ENCODE measurements around the gene STUM. TPM values are rescaled to one million over a fixed set of nuclear protein-coding genes. Genes with fewer than 3 reads are reported as not detected.
"Not testable (repeated sequence)": the region's sequence is repeated elsewhere in the genome, so short reads cannot be mapped to it uniquely, and the experiment has no call there.

Gene STUM
- total RNA-seq, 3 donors from 2014 or later, result 1.1 to 7.2 (median 2.2) TPM

DNA sequence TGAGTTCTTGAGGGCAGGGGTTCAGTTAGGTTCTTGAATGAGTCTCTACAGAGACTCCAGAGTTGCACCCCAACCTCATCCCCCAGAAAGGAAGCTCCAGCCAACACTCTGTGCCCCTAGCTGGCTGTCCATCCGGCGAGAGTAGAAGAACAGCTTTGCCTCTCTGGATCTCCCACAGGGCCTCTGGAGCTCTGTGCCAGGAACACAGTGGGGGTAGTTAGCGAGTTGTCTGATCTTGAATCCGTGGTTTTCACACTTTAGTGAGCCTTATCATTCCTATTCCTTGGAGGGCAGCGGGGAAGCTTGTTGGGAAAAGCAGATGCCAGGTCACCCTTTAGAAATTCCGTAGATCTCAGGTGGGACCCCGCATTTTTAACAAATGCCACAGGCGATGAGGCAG, 45.0 kb downstream of the STUM start:
- Histone ChIP-seq H3K27me3 (no peaks in the 10 kb centered on the region), H3K36me3 (no peaks in the 10 kb centered on the region), H3K4me3 (no peak overlapping the region), H3K4me1 (no peaks in the 10 kb centered on the region), H3K27ac (no peak overlapping the region), H3K9me3 (no peaks in the 10 kb centered on the region)
- TF ChIP-seq, protein P1, sequence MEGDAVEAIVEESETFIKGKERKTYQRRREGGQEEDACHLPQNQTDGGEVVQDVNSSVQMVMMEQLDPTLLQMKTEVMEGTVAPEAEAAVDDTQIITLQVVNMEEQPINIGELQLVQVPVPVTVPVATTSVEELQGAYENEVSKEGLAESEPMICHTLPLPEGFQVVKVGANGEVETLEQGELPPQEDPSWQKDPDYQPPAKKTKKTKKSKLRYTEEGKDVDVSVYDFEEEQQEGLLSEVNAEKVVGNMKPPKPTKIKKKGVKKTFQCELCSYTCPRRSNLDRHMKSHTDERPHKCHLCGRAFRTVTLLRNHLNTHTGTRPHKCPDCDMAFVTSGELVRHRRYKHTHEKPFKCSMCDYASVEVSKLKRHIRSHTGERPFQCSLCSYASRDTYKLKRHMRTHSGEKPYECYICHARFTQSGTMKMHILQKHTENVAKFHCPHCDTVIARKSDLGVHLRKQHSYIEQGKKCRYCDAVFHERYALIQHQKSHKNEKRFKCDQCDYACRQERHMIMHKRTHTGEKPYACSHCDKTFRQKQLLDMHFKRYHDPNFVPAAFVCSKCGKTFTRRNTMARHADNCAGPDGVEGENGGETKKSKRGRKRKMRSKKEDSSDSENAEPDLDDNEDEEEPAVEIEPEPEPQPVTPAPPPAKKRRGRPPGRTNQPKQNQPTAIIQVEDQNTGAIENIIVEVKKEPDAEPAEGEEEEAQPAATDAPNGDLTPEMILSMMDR (IDR thresholded peaks at IDR 0.05), result no peak
- TF ChIP-seq POLR2A (IDR thresholded peaks at IDR 0.05), result no peak
- intact Hi-C loops (cut with DNase I; ENCODE audit: low total_unique reads), result no loop called here
- no peak for DNase-seq (ENCODE audit: low spot score in 2 of 2)

DNA sequence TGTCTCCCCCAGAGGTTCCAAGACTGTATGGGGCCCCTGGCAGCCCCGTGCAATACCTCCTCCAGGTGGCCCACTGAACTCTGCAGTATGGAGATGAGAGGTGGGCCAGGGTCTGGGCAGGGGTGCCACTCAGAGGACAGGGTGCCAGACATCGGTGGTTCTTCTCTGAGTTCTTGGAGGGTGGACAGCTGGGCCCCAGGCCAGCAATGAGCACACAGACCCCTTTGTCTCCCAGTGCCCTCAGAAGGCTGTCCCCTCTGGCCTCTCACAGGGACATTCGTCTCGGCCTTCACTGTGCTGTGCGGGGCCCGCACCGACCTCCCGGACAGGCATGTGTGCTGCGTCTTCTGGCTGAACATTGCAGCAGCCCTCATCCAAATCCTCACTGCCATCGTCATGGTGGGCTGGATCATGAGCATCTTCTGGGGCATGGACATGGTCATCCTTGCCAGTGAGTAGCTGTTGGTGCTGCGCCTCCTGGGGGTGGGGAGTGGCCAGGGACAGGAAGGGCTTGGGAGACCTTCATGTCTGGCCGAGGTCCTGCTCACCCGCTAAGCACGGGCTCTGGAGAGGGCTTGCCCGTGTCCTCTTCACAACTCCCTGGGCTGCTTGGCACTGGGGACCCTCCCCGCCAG, 48.1 kb downstream of the STUM start:
- DNase-seq (ENCODE audit: low spot score in 2 of 2), result no peak

DNA sequence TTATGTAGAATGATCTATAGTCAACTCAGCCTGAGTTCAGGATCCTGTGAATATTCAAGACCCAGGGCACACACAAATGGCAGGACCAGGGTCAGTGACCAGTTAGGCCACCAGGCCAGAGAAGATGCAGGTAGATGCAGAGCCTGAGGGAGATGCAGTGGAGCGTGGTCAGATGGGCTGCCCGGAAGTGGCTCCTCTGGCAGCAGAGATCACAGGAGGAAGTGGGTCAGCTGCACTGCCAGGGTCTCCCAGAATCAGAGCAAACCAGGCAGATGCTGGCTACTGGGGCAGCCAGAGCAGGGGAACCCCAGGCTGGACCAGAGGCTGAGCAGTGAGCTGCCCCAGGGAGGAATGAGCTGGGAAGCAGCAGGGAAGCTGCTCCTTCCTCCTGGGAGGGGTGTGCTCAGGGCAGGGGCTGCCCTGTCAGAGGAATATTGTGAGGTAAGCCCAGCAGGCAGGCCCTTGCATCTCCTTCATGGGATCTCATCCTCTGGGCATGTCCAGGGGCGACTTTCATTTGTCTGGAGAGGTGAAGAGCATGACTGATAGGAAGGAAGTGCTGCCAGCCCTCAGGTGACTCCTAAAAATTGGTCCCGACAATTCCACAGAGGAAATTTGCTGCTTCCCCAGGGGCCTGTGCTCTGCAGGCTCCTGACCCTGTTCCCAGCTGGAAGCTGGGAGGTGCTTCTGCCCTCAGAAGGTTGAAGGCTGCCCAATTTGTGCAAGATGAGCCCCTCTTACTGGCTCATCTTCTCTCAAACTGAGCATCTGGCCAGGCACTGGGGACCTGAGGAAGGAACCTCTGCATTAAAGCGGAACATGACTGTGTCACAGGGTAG, 49.3 kb downstream of the STUM start:
- no peaks in the 10 kb centered on the region for H3K9me3 ChIP-seq
- no peaks in the 10 kb centered on the region for H3K36me3 ChIP-seq
- H3K4me3 ChIP-seq, result no peak overlapping the region
- no peak overlapping the region for H3K27ac ChIP-seq
- intact Hi-C loops (cut with DNase I; ENCODE audit: low total_unique reads), result no loop called here
- H3K27me3 ChIP-seq, result no peaks in the 10 kb centered on the region
- TF ChIP-seq, protein P1 (IDR thresholded peaks at IDR 0.05), result no peak
- TF ChIP-seq POLR2A (IDR thresholded peaks at IDR 0.05), result no peak
- no peak for TF ChIP-seq POLR2AphosphoS5 (IDR thresholded peaks at IDR 0.05)
- H3K4me1 ChIP-seq, result peaks cover 0 to 4% of the 10 kb centered on the region in 2 donors
- DNase-seq (ENCODE audit: low spot score in 2 of 2), result no peak

More for the DNA sequence above, 48.1 kb downstream of the STUM start:
- TF ChIP-seq POLR2AphosphoS5 (IDR thresholded peaks at IDR 0.05) (no peak), POLR2A (IDR thresholded peaks at IDR 0.05) (no peak)
- TF ChIP-seq, protein P1 (IDR thresholded peaks at IDR 0.05), result no peak
- no peaks in the 10 kb centered on the region for H3K36me3 ChIP-seq
- intact Hi-C loops (cut with DNase I; ENCODE audit: low total_unique reads), result no loop called here
- no peak overlapping the region for H3K27ac ChIP-seq
- no peaks in the 10 kb centered on the region for H3K27me3 ChIP-seq
- no peak overlapping the region for H3K4me3 ChIP-seq
- no peaks in the 10 kb centered on the region for H3K9me3 ChIP-seq
- no peaks in the 10 kb centered on the region for H3K4me1 ChIP-seq

DNA sequence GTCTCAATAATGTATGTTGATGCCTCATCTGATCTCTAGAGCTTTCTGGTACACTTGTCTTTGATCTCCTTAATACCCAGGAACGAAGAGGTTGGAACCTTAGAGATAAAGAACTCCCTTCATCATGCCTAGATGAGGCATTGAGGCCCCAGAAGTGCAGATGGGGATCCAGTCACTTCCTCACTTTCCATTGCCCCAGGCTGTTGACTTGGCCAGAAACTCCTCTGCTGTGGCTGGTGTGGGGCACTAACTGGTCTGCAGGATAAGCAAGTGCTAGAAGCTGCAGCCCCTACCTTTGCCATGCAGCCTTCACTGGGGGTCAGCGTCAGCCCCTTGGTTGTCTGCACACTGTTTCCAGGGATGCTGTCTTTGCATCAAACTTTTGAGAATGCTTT, 49.9 kb downstream of the STUM start:
- Histone ChIP-seq H3K27me3 (no peaks in the 10 kb centered on the region), H3K4me1 (peaks cover 2 to 8% of the 10 kb centered on the region in 2 donors), H3K9me3 (no peaks in the 10 kb centered on the region), H3K4me3 (no peak overlapping the region), H3K36me3 (no peaks in the 10 kb centered on the region), H3K27ac (no peak overlapping the region)
- intact Hi-C loops (cut with DNase I; ENCODE audit: low total_unique reads), result no loop called here
- TF ChIP-seq POLR2A (IDR thresholded peaks at IDR 0.05), result no peak
- no peak for TF ChIP-seq POLR2AphosphoS5 (IDR thresholded peaks at IDR 0.05)
- TF ChIP-seq, protein P1 (IDR thresholded peaks at IDR 0.05), result no peak
- no peak for DNase-seq (ENCODE audit: low spot score in 2 of 2)

DNA sequence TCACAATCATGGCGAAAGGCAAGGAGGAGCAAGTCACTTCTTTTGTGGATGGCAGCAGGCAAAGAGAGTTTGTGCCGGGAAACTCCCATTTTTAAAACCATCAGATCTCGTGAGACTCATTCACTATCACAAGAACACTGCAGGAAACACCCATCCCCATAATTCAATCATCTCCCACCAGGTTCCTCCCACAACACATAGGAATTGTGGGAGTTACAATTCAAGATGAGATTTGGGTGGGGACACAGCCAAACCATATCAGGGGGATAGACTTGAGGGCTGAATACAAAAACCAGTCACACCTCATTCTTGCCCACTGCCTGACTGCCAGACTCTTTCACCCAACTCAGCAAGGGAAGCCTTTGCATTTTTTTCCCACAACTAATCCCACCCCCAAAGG, 50.4 kb downstream of the STUM start:
- H3K27me3 ChIP-seq; intact Hi-C loops (cut with DNase I; ENCODE audit: low total_unique reads); H3K9me3 ChIP-seq; H3K36me3 ChIP-seq; H3K27ac ChIP-seq; H3K4me3 ChIP-seq; DNase-seq (ENCODE audit: low spot score in 2 of 2): not testable (repeated sequence)
- peaks cover 5 to 13% of the 10 kb centered on the region in 2 donors for H3K4me1 ChIP-seq
